Liver (tissue), 9 donors: Measurements from ENCODE around the gene ERMN. TPM values are rescaled to one million over a fixed set of nuclear protein-coding genes. Genes with fewer than 3 reads are reported as not detected.

Experiments used
- DNase-seq: peaks from one replicate; pipeline ENCODE4 v3.0.0-alpha.2; 2017; ENCODE audit warnings: low spot score
- H3K27ac ChIP-seq, 2 donors: one replicate each; pipeline ENCODE4 v1.7.0; 2013; ENCODE audit warnings: inconsistent platforms in 2 of 2, low read length in 2 of 2, control low read depth in 1 of 2, low read depth in 1 of 2, mild to moderate bottlenecking in 1 of 2
- H3K27me3 ChIP-seq, 4 donors: one replicate each; pipeline versions ENCODE4 v1.6.1 to v1.7.0; 2013; ENCODE audit warnings: low read length in 3 of 4, inconsistent platforms in 1 of 4, mild to moderate bottlenecking in 1 of 4, moderate library complexity in 1 of 4; ENCODE audit not compliant: control insufficient read depth in 4 of 4, insufficient read depth in 4 of 4
- H3K36me3 ChIP-seq, 4 donors: one replicate each; pipeline versions ENCODE4 v1.6.1 to v1.7.0; 2013; ENCODE audit warnings: low read length in 3 of 4, mild to moderate bottlenecking in 3 of 4, low read depth in 1 of 4, moderate library complexity in 1 of 4; ENCODE audit not compliant: control insufficient read depth in 4 of 4, insufficient read depth in 3 of 4
- H3K4me1 ChIP-seq, 4 donors: one replicate each; pipeline versions ENCODE4 v1.6.1 to v1.7.0; 2013; ENCODE audit warnings: low read length in 3 of 4, mild to moderate bottlenecking in 3 of 4, moderate library complexity in 1 of 4; ENCODE audit not compliant: control insufficient read depth in 4 of 4, insufficient read depth in 4 of 4
- H3K4me3 ChIP-seq, 3 donors: one replicate each; pipeline versions ENCODE4 v1.6.1 to v1.7.0; 2013; ENCODE audit warnings: low read length in 3 of 3, control low read depth in 1 of 3, low read depth in 1 of 3, mild to moderate bottlenecking in 1 of 3
- H3K9ac ChIP-seq, 2 donors: one replicate each; pipeline ENCODE4 v1.7.0; 2013; ENCODE audit warnings: low read length in 2 of 2, mild to moderate bottlenecking in 2 of 2, moderate library complexity in 2 of 2, control low read depth in 1 of 2, low read depth in 1 of 2
- H3K9me3 ChIP-seq, 4 donors: one replicate each; pipeline versions ENCODE4 v1.6.1 to v1.7.0; 2013; ENCODE audit warnings: low read length in 3 of 4; ENCODE audit not compliant: control insufficient read depth in 4 of 4
- ATF3 ChIP-seq: IDR thresholded peaks from 2 replicates; pipeline ENCODE4 v1.6.1; 2016; ENCODE audit warnings: antibody characterized with exemption
- CTCF ChIP-seq: fragments of 150-350 bp; IDR thresholded peaks from 2 replicates; pipeline ENCODE4 v1.5.1; 2017; ENCODE audit warnings: improper control_type of control experiment, low read depth, low read length; ENCODE audit not compliant: missing input control
- EGR1 ChIP-seq, 2 donors: IDR thresholded peaks; 2 replicates each; pipeline ENCODE4 v1.6.1; 2016 to 2018; ENCODE audit warnings: antibody characterized with exemption in 2 of 2, low read depth in 2 of 2
- FOXA1 ChIP-seq: IDR thresholded peaks from 2 replicates; pipeline ENCODE4 v1.6.1; 2016; ENCODE audit warnings: antibody characterized with exemption
- FOXA2 ChIP-seq: IDR thresholded peaks from 2 replicates; pipeline ENCODE4 v1.6.1; 2016; ENCODE audit warnings: antibody characterized with exemption
- GABPA ChIP-seq, 2 donors: IDR thresholded peaks in 1 of 2; conservative IDR thresholded peaks in 1 of 2; 2 replicates each; pipeline ENCODE4 v1.6.1; 2016; ENCODE audit warnings: antibody characterized with exemption in 2 of 2, mild to moderate bottlenecking in 1 of 2, moderate library complexity in 1 of 2
- HNF4A ChIP-seq, 2 donors: conservative IDR thresholded peaks; 2 replicates each; pipeline ENCODE4 v1.6.1; 2016; ENCODE audit warnings: antibody characterized with exemption in 2 of 2, mild to moderate bottlenecking in 2 of 2
- HNF4G ChIP-seq: IDR thresholded peaks from 2 replicates; pipeline ENCODE4 v1.6.1; 2016; ENCODE audit warnings: antibody characterized with exemption
- JUND ChIP-seq, 2 donors: IDR thresholded peaks; 2 replicates each; pipeline ENCODE4 v1.6.1; 2016; ENCODE audit warnings: antibody characterized with exemption in 2 of 2
- MAX ChIP-seq: IDR thresholded peaks from 2 replicates; pipeline ENCODE4 v1.6.1; 2016; ENCODE audit warnings: antibody characterized with exemption
- NR2F2 ChIP-seq: IDR thresholded peaks from 2 replicates; pipeline ENCODE4 v1.6.1; 2016; ENCODE audit warnings: antibody characterized with exemption
- REST ChIP-seq: IDR thresholded peaks from 2 replicates; pipeline ENCODE4 v1.6.1; 2016; ENCODE audit warnings: antibody characterized with exemption, mild to moderate bottlenecking
- RXRA ChIP-seq, 2 donors: IDR thresholded peaks; 2 replicates each; pipeline ENCODE4 v1.6.1; 2017 to 2018; ENCODE audit warnings: antibody characterized with exemption in 2 of 2, mild to moderate bottlenecking in 1 of 2
- SP1 ChIP-seq: IDR thresholded peaks from 2 replicates; pipeline ENCODE4 v1.6.1; 2018; ENCODE audit warnings: antibody characterized with exemption, mild to moderate bottlenecking
- TAF1 ChIP-seq: conservative IDR thresholded peaks from 2 replicates; pipeline ENCODE4 v1.6.1; 2016; ENCODE audit warnings: antibody characterized with exemption, mild to moderate bottlenecking
- YY1 ChIP-seq: IDR thresholded peaks from 2 replicates; pipeline ENCODE4 v1.6.1; 2016; ENCODE audit warnings: antibody characterized with exemption, mild to moderate bottlenecking
- ZBTB33 ChIP-seq: IDR thresholded peaks from 2 replicates; pipeline ENCODE4 v1.6.1; 2016; ENCODE audit warnings: antibody characterized with exemption
- WGBS: extraction: QIAGEN DNeasy Blood & Tissue Kit; methylation state at CpG from one replicate; pipeline ENCODE4 v1.1.7; 2013; 5-methylcytosine and 5-hydroxymethylcytosine counted together
- polyA plus RNA-seq, 2 donors: library from polyadenylated mRNA; stranded (reverse) in 1 of 2; unstranded in 1 of 2; fragments of 200-250 nt in 1 of 2; fragments of >200 nt in 1 of 2; fragmentation: Nextera tagmentation in 1 of 2; extraction: Ambion mirVana in 1 of 2; gene quantifications; one replicate each; pipeline versions ENCODE4 v1.2.1 to v1.2.3, GENCODE V29; 2013 to 2015
- total RNA-seq, 2 donors: library from RNA; depleted of rRNA; stranded (reverse); fragments of >200 nt; gene quantifications; one replicate each; pipeline ENCODE4 v1.2.3, GENCODE V29; 2014
- donor health status: healthy.
- donor health status: healthy.
- donor health status: healthy.
- donor health status: healthy.
- donor health status: healthy.

ERMN gene
- total and polyA plus RNA-seq, 4 donors = 0.05 to 0.08 TPM; not detected in 2

GRCh38 chr2:157362627-157363026 is 37.0 kb upstream of the ERMN start:
- Histone ChIP-seq H3K27me3 (no peaks in the 10 kb centered on the region), H3K9ac (no peak overlapping the region), H3K36me3 (no peaks in the 10 kb centered on the region), H3K27ac (no peak overlapping the region), H3K4me1 (peaks cover 0 to 4% (median 3%) of the 10 kb centered on the region in 4 donors), H3K4me3 (no peak overlapping the region), H3K9me3 (peaks cover 0 to 7% (median 5%) of the 10 kb centered on the region in 4 donors)
- WGBS = 96% methylated on average over 2 of the region's 2 CpGs
- DNase-seq = no peak
- TF ChIP-seq ZBTB33 (no peak), NR2F2 (no peak), CTCF (no peak), FOXA1 (no peak), MAX (no peak)

- no peaks in the 10 kb centered on the region for H3K27me3 ChIP-seq
- no peaks in the 10 kb centered on the region for H3K4me1 ChIP-seq
- no peaks in the 10 kb centered on the region for H3K36me3 ChIP-seq
- no peak overlapping the region for H3K27ac ChIP-seq
- no peak overlapping the region for H3K4me3 ChIP-seq
- DNase-seq = no peak
- H3K9me3 ChIP-seq = peaks cover 0 to 7% (median 5%) of the 10 kb centered on the region in 4 donors
- no peak overlapping the region for H3K9ac ChIP-seq
- TF ChIP-seq GABPA (IDR thresholded peaks at IDR 0.05 in 1 of 2, conservative IDR thresholded peaks at IDR 0.05 in 1 of 2) (no peak), FOXA2 (no peak), HNF4G (no peak), TAF1 (no peak), HNF4A (conservative IDR thresholded peaks at IDR 0.05) (no peak), MAX (no peak), YY1 (no peak), REST (no peak), JUND (IDR thresholded peaks at IDR 0.05) (no peak), ATF3 (no peak), EGR1 (IDR thresholded peaks at IDR 0.05; ENCODE audit: low read depth in 2 of 2) (no peak), RXRA (IDR thresholded peaks at IDR 0.05) (no peak), CTCF (no peak), FOXA1 (no peak), SP1 (no peak), ZBTB33 (no peak)
These were observed 35.9 kb upstream of the ERMN start for GRCh38 chr2:157361526-157361925.
